Neural cell (in vitro differentiated cells): Measurements from ENCODE around the gene NACC2. TPM values are rescaled to one million over a fixed set of nuclear protein-coding genes. Genes with fewer than 3 reads are reported as not detected.

Experiments used
- H2AFZ ChIP-seq: fragments of 200-600, 300-800 bp; sonication (generic), shearing (Covaris generic); 2 replicates; pipeline ENCODE4 v1.6.0; 2014; ENCODE audit warnings: low read depth, mild to moderate bottlenecking, antibody characterized with exemption, low read length, moderate library complexity
- H3F3A ChIP-seq: fragments of 200-600 bp; shearing (Covaris generic); 2 replicates; pipeline ENCODE4 v1.6.1; 2016; ENCODE audit warnings: mild to moderate bottlenecking, moderate library complexity, mixed read lengths, antibody characterized with exemption, low read length; ENCODE audit not compliant: insufficient read depth, poor library complexity, severe bottlenecking
- H3K27ac ChIP-seq: fragments of 200-600, 300-800 bp; sonication (generic), shearing (Covaris generic); 2 replicates; pipeline ENCODE4 v1.5.1; 2014; ENCODE audit warnings: mild to moderate bottlenecking, low read length, moderate library complexity
- H3K27me3 ChIP-seq: fragments of 300-800, 200-600 bp; sonication (generic), shearing (Covaris generic); 2 replicates; pipeline ENCODE4 v1.6.0; 2014; ENCODE audit warnings: mild to moderate bottlenecking, low read depth, low read length, moderate library complexity; ENCODE audit not compliant: insufficient read depth
- H3K36me3 ChIP-seq: fragments of 300-800, 200-600 bp; sonication (generic), shearing (Covaris generic); 2 replicates; pipeline ENCODE4 v1.5.1; 2014; ENCODE audit warnings: mild to moderate bottlenecking, antibody characterized with exemption, low read length, moderate library complexity; ENCODE audit not compliant: insufficient read depth
- H3K4me2 ChIP-seq: fragments of 300-800, 200-600 bp; sonication (generic), shearing (Covaris generic); 2 replicates; pipeline ENCODE4 v1.6.0; 2014; ENCODE audit warnings: mild to moderate bottlenecking, low read length
- H3K4me3 ChIP-seq: fragments of 300-800, 200-600 bp; sonication (generic), shearing (Covaris generic); 2 replicates; pipeline ENCODE4 v1.5.1; 2014; ENCODE audit warnings: mild to moderate bottlenecking, low read length, moderate library complexity
- H3K79me2 ChIP-seq: fragments of 200-600 bp; shearing (Covaris generic); replicated peaks from 2 replicates; pipeline ENCODE4 v1.6.0; 2014; ENCODE audit warnings: mild to moderate bottlenecking, low read length, moderate library complexity; ENCODE audit not compliant: insufficient read depth
- H3K9ac ChIP-seq: fragments of 300-800, 200-600 bp; sonication (generic), shearing (Covaris generic); 2 replicates; pipeline ENCODE4 v1.6.1; 2016; ENCODE audit warnings: mild to moderate bottlenecking, low read length, mixed read lengths
- H3K9me2 ChIP-seq: fragments of 200-600 bp; shearing (Covaris generic); 2 replicates; pipeline ENCODE4 v1.6.1; 2016; ENCODE audit warnings: mild to moderate bottlenecking, low read length, mixed read lengths; ENCODE audit not compliant: insufficient read depth
- H3K9me3 ChIP-seq: fragments of 200-600, 300-800 bp; sonication (generic), shearing (Covaris generic); 2 replicates; pipeline ENCODE4 v1.6.1; 2016; ENCODE audit warnings: mild to moderate bottlenecking, mixed run types, low read length, moderate library complexity, mixed read lengths
- H4K20me1 ChIP-seq: fragments of 200-600 bp; shearing (Covaris generic); 2 replicates; pipeline ENCODE4 v1.6.1; 2016; ENCODE audit warnings: mild to moderate bottlenecking, mixed run types; ENCODE audit not compliant: insufficient read depth
- CTCF ChIP-seq: fragments of 450-650 bp; IDR thresholded peaks from 2 replicates; pipeline ENCODE4 v1.5.1; 2014; ENCODE audit warnings: antibody characterized with exemption, mild to moderate bottlenecking, moderate library complexity; ENCODE audit not compliant: poor library complexity, severe bottlenecking
- EP300 ChIP-seq: fragments of 450-650 bp; conservative IDR thresholded peaks from 2 replicates; pipeline ENCODE4 v1.6.1; 2014; ENCODE audit warnings: antibody characterized with exemption, mild to moderate bottlenecking, moderate library complexity; ENCODE audit not compliant: poor library complexity, severe bottlenecking
- EZH2 ChIP-seq: fragments of 200-600, 300-800 bp; shearing (Covaris generic), sonication (generic); IDR thresholded peaks from 2 replicates; pipeline ENCODE4 v1.6.1; 2014; ENCODE audit warnings: antibody characterized with exemption, low read length, borderline replicate concordance, mild to moderate bottlenecking; ENCODE audit not compliant: insufficient read depth, poor library complexity, severe bottlenecking
- MXI1 ChIP-seq: fragments of 450-650 bp; conservative IDR thresholded peaks from 2 replicates; pipeline ENCODE4 v1.6.1; 2014; ENCODE audit warnings: antibody characterized with exemption, mild to moderate bottlenecking; ENCODE audit not compliant: poor library complexity, severe bottlenecking
- POLR2AphosphoS5 ChIP-seq: IDR thresholded peaks from 2 replicates; pipeline ENCODE4 v1.6.1; 2012
- RAD21 ChIP-seq: fragments of 450-650 bp; conservative IDR thresholded peaks from 2 replicates; pipeline ENCODE4 v1.6.1; 2014; ENCODE audit warnings: antibody characterized with exemption, mild to moderate bottlenecking, moderate library complexity
- REST ChIP-seq: IDR thresholded peaks from 2 replicates; pipeline ENCODE4 v1.6.1; 2012; ENCODE audit warnings: borderline replicate concordance
- SMC3 ChIP-seq: fragments of 450-650 bp; conservative IDR thresholded peaks from 2 replicates; pipeline ENCODE4 v1.6.1; 2014; ENCODE audit warnings: antibody characterized with exemption, mild to moderate bottlenecking, moderate library complexity; ENCODE audit not compliant: poor library complexity
- TAF1 ChIP-seq: IDR thresholded peaks from 2 replicates; pipeline ENCODE4 v1.6.1; 2012; ENCODE audit warnings: low read depth
- polyA plus RNA-seq: library from polyadenylated mRNA; depleted of rRNA; stranded (reverse); fragments of >200 nt; gene quantifications from 2 replicates; pipeline ENCODE4 v1.2.3, GENCODE V29; 2014

NACC2 gene
- polyA plus RNA-seq, 1 donor from 2014 or later: 1.7 TPM

- Histone ChIP-seq H3K4me3 (no peak overlapping the region), H3K36me3 (no peaks in the 10 kb centered on the region), H3K27me3 (no peaks in the 10 kb centered on the region), H3K9me2 (no peaks in the 10 kb centered on the region), H3K9me3 (no peaks in the 10 kb centered on the region), H3K9ac (no peak overlapping the region), H2AFZ (no peak overlapping the region), H3K79me2 (no peaks in the 10 kb centered on the region), H3F3A (no peaks in the 10 kb centered on the region), H3K27ac (no peak overlapping the region), H4K20me1 (no peaks in the 10 kb centered on the region), H3K4me2 (no peak overlapping the region)
- TF ChIP-seq POLR2AphosphoS5: no peak
- no peak for TF ChIP-seq EP300
- no peak for TF ChIP-seq EZH2
- TF ChIP-seq TAF1: no peak
- no peak for TF ChIP-seq MXI1
- no peak for TF ChIP-seq SMC3
- TF ChIP-seq RAD21: no peak
- no peak for TF ChIP-seq CTCF
- no peak for TF ChIP-seq REST
Measured at GRCh38 chr9:136142859-136143214, 47.7 kb upstream of the NACC2 start.

- H3K4me3 ChIP-seq: no peak overlapping the region
- H3K9me2 ChIP-seq: no peaks in the 10 kb centered on the region
- H2AFZ ChIP-seq: no peak overlapping the region
- H3F3A ChIP-seq: no peaks in the 10 kb centered on the region
- H4K20me1 ChIP-seq: no peaks in the 10 kb centered on the region
- H3K4me2 ChIP-seq: no peak overlapping the region
- no peaks in the 10 kb centered on the region for H3K27me3 ChIP-seq
- TF ChIP-seq RAD21: no peak
- TF ChIP-seq EZH2: no peak
- TF ChIP-seq POLR2AphosphoS5: no peak
- TF ChIP-seq CTCF: no peak
- no peak for TF ChIP-seq MXI1
- no peak for TF ChIP-seq REST
- TF ChIP-seq EP300: no peak
- no peak for TF ChIP-seq TAF1
- TF ChIP-seq SMC3: no peak
- no peaks in the 10 kb centered on the region for H3K36me3 ChIP-seq
- H3K9me3 ChIP-seq: no peaks in the 10 kb centered on the region
- no peaks in the 10 kb centered on the region for H3K79me2 ChIP-seq
- no peak overlapping the region for H3K27ac ChIP-seq
- H3K9ac ChIP-seq: no peak overlapping the region
Measured at GRCh38 chr9:136142414-136142796, 47.3 kb upstream of the NACC2 start.
